GM12878 (cell line): Measurements from ENCODE around the gene SKIC8.

Source experiments
- CTCF ChIP-seq, 3 experiments: IDR thresholded peaks in 2 of 3; conservative IDR thresholded peaks in 1 of 3; 2 replicates each; pipeline ENCODE4 v1.5.1; 2011; ENCODE audit warnings: low read depth in 3 of 3, low read length in 3 of 3, mild to moderate bottlenecking in 3 of 3, control low read depth in 2 of 3, moderate library complexity in 2 of 3, inconsistent platforms in 1 of 3, mixed read lengths in 1 of 3; ENCODE audit not compliant: control insufficient read depth in 2 of 3, insufficient read depth in 1 of 3; ENCODE audit errors: extremely low read depth in 1 of 3
- EZH2 ChIP-seq: IDR thresholded peaks from 2 replicates; pipeline ENCODE4 v1.6.1; 2012; ENCODE audit warnings: low read depth, mild to moderate bottlenecking, control low read depth, inconsistent platforms, low read length, borderline replicate concordance; ENCODE audit not compliant: control insufficient read depth
- KAT2A ChIP-seq: conservative IDR thresholded peaks from 2 replicates; pipeline ENCODE4 v1.6.1; 2011; ENCODE audit warnings: low read depth, low read length; ENCODE audit not compliant: control insufficient read depth
- MYB ChIP-seq: fragments of 150-350 bp; IDR thresholded peaks from 2 replicates; pipeline ENCODE4 v1.6.1; 2014; ENCODE audit warnings: mild to moderate bottlenecking, low read depth, low read length, borderline replicate concordance
- NR2C1 ChIP-seq: fragments of 450-650 bp; IDR thresholded peaks from 2 replicates; pipeline ENCODE4 v1.6.1; 2017; ENCODE audit warnings: antibody characterized with exemption, mild to moderate bottlenecking, moderate library complexity
- REST ChIP-seq: IDR thresholded peaks from 2 replicates; pipeline ENCODE4 v1.6.1; 2012; ENCODE audit warnings: mild to moderate bottlenecking, low read depth, low read length
- RUNX3 ChIP-seq: IDR thresholded peaks from 2 replicates; pipeline ENCODE4 v1.6.1; 2012; ENCODE audit warnings: low read length, inconsistent platforms
- SMC3 ChIP-seq: IDR thresholded peaks from 2 replicates; pipeline ENCODE4 v1.6.1; 2011; ENCODE audit warnings: low read length, improper control_type of control experiment, borderline replicate concordance
- YY1 ChIP-seq: IDR thresholded peaks from 2 replicates; pipeline ENCODE4 v1.6.1; 2011; ENCODE audit warnings: low read depth, mild to moderate bottlenecking, low read length
- ZBTB11 ChIP-seq: fragments of 450-650 bp; formaldehyde crosslinking; IDR thresholded peaks from 2 replicates; pipeline ENCODE4 v1.5.0; 2022; ENCODE audit warnings: mild to moderate bottlenecking, missing genetic modification characterization

- 0 out of 2 replicates have a peak, but pooled peaks have one; percentile 33 for TF ChIP-seq MYB
- no peak for TF ChIP-seq KAT2A
- TF ChIP-seq NR2C1, result peak; percentile 80
- TF ChIP-seq CTCF (IDR thresholded peaks at IDR 0.05 in 2 of 3, conservative IDR thresholded peaks at IDR 0.05 in 1 of 3; ENCODE audit: control insufficient read depth in 2 of 3, extremely low read depth in 1 of 3, insufficient read depth in 1 of 3, low read depth in 3 of 3, low read length in 3 of 3), result no peak
- TF ChIP-seq EZH2, result no peak
- TF ChIP-seq ZBTB11, result no peak
- peak; percentile 94 for TF ChIP-seq YY1
- TF ChIP-seq RUNX3, result peak; percentile 23; the same call in 1 of the 2 replicates
- 0 out of 2 replicates have a peak, but pooled peaks have one; percentile 5 for TF ChIP-seq SMC3
- TF ChIP-seq REST, result peak; percentile 20; the same call in 1 of the 2 replicates
Measured at GRCh38 chr15:78299101-78299930, at the start of gene SKIC8.
